NCI-H1694 (cell line): ENCODE results near the gene CAPN9.
"Not testable (repeated sequence)": the region's sequence is repeated elsewhere in the genome, so short reads cannot be mapped to it uniquely, and the experiment has no call there.

Experiments used
- DNase-seq: peaks from one replicate; lab custom pipeline; 2025; lab: John Stamatoyannopoulos, UW

CAPN9 gene, protein sequence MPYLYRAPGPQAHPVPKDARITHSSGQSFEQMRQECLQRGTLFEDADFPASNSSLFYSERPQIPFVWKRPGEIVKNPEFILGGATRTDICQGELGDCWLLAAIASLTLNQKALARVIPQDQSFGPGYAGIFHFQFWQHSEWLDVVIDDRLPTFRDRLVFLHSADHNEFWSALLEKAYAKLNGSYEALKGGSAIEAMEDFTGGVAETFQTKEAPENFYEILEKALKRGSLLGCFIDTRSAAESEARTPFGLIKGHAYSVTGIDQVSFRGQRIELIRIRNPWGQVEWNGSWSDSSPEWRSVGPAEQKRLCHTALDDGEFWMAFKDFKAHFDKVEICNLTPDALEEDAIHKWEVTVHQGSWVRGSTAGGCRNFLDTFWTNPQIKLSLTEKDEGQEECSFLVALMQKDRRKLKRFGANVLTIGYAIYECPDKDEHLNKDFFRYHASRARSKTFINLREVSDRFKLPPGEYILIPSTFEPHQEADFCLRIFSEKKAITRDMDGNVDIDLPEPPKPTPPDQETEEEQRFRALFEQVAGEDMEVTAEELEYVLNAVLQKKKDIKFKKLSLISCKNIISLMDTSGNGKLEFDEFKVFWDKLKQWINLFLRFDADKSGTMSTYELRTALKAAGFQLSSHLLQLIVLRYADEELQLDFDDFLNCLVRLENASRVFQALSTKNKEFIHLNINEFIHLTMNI

DNA sequence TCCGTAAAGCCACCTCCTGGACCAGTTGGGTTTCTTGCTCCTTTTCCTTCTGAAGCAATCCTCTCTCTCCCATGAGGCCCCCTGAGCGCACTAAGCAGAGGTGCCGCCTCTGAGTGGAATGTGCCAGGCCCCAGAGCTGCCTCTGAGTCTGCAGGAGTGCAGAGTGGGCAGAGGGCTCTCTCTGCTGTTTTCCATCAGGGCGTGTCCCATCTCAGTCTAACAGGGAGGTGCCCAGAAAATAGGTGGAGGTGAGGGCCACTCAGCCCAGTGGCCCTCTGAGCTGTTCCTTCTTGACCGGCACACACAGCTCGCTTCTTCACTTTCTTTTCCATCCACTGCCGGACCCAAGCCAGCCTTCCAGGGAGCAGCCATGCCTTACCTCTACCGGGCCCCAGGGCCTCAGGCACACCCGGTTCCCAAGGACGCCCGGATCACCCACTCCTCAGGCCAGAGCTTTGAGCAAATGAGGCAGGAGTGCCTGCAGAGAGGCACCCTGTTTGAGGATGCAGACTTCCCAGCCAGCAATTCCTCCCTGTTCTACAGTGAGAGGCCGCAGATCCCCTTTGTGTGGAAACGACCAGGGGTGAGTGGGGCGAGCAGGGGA lies at the start of gene CAPN9:
TSS of gene CAPN9 (plus strand) at position 262 of the 604 bp plus-strand sequence. CDS start at position 371, 109 bp downstream.
- DNase-seq, result peak; percentile 23

DNA sequence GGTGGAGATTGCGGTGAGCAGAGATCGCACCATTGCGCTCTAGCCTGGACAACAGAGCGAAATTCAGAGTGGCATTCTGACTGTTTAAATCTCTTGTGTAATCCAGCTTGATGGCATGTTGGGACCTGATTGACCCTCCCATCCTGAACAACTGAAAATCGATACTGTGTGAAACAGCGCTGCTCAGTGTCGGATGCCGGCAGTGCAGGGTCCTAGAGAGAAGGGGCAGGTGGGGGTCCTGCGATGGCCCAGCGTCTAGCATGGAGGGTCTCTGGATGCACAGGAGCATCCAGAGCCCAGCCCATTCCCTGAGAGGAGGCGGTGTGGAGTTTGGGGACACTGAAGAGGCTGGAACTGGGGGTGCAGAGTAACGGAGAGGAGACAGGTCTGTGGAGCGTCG lies 49.1 kb upstream of the CAPN9 start:
- DNase-seq, result no peak

DNA sequence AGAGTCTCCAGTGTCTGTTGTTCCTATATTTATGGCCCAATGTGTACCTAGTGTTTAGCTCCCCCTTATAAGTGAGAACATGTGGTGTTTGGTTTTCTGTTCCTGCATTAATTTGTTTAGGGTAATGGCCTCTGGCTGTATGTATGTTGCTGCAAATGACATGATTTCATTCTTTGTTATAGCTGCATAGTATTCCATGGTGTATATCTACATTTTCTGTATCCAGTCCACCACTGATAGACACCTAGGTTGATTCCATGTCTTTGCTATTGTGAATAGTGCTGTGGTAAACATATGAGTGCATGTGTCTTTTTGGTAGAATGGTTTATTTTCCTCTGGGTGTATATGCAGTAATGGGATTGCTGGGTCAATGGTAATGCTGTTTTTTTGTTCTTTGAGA lies 48.2 kb upstream of the CAPN9 start:
- not testable (repeated sequence) for DNase-seq

DNA sequence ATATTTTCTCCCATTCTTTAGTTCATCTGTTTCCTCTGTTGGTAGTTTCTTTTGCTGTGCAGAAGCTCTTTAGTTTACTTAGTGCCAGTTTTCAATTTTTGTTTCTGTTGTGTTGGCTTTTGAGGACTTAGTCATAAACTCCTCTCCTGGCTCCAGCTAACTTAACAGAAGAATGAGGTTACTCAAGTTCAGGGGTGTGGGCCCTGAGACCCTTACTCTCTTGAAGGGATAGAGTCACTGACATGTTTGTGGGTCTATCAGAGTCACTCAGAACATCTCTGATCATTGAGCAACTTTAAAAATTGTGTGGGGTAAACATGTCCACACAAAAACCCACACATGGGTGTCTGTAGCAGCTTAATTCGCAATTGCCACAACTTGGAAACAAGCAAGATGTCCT lies 47.5 kb upstream of the CAPN9 start:
- DNase-seq, result no peak

DNA sequence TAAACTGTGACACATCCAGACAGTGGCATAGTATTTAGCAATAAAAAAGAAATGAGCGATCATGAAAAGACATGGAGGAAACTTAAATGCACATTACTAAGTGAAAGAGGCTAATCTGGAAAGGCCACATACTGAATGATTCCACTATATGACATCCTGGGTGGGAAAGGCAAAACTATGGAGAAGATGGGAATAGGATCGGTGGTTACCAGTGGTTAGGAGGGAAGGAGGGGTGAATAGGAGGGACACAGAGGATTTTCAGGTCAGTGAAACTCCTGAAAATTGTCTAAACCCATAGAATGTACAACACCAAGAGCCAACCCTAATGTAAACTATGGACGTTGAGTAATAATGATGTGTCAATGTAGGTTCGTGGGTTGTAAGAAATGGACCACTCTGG lies 47.1 kb upstream of the CAPN9 start:
- no peak for DNase-seq

DNA sequence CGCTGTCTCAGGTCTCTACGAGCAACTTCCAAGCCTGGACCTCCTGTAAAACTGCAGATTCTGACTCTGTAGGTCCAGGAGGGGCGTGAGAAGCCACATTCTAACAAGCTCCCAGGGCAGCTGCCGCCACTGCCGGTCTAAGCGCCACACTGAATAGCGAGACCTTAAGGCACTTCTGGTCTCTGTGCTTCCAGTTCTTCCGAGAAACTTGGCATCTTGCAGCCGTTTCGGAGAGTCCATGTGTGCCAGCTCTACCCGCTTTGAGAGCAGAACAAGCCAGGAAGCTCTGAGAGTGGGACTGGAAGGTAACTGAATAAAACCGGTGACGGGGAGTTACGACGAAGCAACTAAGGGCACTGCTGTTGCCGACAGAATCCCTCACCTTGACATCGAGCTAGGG lies 45.8 kb upstream of the CAPN9 start:
- DNase-seq, result no peak

DNA sequence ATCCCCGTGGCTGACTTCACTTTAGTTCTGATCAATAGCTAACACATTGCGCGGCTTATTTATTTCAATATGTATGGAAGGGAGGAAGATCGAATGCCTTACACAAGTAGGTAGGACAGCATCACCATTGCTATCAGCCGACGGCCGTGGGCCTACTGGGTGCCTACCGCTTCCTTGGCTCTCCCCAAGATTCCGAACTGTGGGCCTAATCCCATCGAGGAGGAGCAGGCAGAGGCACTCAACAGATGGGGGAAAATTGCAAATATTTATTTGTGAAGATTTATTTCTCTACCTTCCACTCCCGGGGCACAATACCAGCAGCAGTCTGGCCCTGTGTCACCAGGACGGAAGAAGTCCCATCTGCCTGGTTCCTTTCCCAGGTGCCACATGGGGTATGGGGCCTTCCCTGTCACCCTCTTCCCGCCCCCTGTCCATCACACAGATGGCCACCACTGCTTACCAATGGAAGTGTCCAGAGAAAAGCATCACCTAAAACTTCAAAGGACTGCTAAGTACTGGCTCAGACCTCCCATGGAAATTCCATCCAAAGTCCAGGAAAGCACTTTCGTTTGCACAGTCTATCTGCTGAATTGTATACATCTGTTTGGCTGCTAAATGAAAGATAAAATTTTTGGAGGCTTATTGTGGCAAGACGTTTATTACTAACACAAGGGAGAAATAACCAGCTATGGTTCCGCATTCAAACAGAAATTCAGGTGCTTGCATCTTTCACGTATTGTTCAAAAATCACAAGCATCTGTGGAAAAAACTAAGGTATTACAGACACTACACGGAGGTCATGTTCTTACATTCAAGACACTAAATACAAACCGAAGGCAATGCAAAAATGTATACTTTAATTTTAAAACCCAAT lies 45.1 kb upstream of the CAPN9 start:
- no peak for DNase-seq

DNA sequence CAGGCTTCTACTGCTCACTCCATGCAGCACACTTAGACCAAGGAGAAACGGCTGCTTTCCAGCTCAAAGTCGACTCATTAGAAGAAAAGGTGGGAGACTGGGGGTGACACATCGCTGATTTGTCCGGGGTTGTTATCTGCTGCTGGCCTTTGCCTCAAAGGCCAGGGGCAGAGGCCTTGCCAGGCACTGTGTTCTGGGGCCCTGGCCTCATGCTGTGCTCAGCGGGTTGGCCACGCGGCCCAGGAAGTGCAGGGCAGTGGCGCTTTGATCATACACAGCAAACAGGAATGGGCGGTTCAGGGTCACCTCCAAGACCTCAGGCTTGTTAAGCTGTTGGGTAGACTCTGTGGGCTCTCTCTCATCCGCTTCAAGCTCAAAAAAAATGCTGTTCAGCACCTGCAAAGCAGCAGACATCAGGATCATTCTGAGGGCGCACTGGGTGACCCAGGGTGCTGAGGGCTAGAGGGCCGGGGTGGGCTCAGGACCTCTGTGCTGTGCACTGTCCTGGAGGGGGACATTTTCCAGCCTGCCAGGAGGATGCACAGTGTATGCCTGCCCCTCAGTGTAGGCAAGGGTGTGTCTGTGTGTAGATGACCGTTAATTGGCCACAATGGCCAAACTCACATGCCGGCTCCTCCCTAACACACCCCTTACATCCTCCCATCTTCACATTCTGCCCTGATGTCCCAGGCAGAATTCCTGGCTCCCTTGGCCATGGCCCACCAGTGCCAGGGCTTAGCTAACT lies 44.1 kb upstream of the CAPN9 start:
- no peak for DNase-seq

DNA sequence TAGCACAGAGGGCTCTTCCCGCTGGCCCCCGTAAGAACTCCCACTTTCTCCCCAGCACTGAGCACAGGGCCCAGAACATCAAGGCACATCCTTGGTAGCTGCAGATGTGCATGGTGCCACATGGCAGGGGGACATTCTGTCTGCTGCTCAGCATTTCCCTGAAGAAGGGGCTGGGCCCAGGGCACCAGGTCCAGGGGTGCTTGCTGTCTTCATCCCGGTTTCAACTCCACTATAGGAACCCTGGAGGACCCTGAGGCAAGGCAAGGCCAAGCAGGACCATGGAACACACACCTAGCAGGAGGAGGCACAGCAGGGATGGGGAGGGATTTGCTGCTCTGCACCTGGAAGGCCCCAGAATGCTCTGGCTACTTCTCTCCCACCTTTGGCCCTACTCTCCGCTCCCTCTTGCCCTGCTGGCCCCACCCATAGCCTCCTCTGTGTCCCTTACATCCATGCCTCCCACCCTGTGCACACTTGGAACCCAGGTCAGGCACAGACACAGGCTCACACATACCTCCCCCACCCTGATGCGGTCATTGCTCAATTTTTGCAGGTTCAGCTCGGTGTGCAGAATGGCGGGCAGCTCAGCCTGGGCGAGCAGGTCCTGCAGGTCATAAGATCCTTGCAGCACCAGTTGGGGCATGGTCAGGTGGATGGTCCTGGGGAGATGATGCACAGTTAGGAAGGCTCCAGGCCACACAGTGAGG lies 43.4 kb upstream of the CAPN9 start:
- no peak for DNase-seq

DNA sequence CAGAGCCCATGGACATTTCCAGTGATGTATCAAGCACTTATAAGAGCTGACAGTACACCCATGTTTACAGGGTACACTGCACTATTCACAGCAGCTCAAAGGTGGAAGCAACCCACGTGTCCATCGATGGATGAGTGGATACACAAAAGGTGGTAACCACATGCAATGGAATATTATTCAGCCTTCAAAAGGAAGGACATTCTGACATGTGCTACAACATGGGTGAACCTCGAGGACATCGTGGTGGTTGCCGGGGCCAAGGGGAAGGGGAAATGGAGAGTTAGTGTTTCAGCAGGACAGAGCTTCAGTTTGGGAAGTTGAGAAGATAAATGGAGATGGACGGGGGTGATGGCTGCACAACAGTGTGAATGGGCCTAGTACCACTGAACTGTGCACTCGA lies 42.4 kb upstream of the CAPN9 start:
- no peak for DNase-seq

DNA sequence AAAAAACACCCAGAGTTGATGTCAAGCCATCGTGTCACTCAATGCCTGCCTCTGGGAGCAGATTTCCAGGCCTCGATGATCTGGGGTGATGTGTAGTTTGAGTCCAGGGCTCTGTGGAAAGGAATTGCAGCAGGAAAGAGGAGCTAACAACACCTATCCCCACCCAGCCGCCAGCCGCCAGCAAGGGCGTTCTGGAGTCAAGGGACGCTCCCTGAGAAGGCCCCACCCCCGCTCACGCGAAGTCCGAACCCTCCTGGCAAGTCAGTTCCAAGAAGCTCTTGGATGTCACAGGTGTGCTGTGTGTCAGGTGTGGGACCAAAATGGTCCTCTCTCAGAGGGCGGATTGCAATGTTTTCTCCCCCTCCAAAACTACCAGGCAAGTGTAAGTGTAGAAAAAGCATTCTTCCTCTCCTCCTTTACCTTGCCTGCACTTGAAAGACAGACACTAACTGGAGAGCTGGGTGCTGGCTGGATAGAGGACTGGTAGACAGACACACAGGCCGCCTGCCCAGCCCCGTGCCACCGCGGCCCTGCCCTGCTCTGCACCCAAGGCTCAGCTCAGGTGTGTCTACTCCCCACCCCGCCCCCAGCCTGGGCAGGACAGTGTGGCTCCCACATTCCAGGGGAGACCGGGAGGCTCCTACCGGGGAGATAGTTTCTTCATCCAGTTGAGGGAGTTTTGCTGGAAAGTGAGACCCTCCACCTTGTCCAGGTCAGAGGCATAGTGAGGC lies 41.7 kb upstream of the CAPN9 start:
- no peak for DNase-seq

DNA sequence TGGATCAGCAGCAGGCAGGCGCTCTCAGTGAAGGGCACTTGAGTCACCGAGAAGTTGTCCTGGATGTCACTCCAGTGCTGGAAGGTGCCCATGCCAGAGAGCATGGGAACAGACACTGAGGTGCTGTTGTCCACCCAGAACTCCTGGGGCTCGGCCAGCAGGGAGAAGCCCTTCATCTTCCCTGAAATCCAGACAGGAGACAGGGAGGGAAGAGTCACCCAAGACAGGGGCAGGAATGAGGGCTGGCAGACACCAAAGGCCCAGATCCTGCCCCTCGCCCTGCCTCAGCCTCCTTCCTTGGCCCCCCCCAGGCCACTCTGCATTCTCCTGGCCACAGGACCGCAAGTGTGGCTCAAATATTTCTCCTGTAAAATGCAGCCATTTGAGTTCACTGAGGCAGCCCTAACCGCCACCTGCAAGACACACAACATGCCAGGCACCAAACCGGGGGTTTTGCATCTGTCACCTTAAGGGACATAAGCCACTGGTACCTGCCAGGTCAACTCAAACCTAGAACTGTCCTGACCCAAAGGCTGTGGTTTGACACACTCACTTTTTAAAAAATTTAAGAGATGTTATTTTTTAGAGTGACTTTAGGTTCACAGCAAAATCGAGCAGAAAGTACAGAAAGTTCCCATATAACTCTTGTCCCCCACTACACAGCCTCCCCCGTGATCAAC lies 41.0 kb upstream of the CAPN9 start:
- DNase-seq, result no peak

DNA sequence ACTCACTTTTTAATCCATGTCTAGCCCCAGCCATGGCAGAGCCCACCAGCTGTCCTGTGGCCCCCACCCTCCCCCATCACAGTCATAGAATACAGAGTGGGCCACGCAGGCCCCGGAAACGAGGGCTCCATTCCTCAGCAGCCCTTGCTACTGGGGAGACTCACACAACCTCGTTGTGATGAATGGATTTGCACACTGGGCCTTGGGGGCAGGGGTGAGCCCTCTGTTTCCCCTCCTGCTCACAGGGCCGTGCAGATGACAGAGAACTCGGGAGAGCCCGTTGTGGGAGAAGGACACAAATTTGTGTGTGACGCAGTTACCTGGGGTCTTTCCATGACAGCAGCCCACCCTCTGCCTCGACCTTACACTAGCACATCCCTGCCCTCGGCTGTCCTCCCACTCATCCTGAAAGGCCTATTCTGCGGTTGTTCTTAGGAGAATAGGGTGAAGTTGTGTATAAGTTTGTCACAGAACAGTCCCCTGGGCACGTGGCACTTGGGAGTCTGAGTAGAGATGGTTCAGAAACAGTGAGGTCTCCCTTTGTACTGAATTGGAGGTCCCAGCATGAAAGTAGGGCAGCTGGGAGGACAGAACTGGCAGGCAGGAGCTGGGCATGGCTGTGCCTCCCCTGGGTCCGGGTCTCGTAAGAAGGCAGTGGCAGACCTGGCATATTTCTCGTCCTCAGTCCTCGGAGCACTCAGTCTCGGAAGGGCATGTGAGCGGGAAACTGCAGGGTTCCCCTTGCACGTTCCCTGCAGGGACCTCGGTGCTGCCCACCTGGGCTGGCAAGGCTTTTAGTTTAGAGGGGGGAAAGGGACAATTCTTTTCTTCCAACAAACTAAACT lies 40.1 kb upstream of the CAPN9 start:
- no peak for DNase-seq

DNA sequence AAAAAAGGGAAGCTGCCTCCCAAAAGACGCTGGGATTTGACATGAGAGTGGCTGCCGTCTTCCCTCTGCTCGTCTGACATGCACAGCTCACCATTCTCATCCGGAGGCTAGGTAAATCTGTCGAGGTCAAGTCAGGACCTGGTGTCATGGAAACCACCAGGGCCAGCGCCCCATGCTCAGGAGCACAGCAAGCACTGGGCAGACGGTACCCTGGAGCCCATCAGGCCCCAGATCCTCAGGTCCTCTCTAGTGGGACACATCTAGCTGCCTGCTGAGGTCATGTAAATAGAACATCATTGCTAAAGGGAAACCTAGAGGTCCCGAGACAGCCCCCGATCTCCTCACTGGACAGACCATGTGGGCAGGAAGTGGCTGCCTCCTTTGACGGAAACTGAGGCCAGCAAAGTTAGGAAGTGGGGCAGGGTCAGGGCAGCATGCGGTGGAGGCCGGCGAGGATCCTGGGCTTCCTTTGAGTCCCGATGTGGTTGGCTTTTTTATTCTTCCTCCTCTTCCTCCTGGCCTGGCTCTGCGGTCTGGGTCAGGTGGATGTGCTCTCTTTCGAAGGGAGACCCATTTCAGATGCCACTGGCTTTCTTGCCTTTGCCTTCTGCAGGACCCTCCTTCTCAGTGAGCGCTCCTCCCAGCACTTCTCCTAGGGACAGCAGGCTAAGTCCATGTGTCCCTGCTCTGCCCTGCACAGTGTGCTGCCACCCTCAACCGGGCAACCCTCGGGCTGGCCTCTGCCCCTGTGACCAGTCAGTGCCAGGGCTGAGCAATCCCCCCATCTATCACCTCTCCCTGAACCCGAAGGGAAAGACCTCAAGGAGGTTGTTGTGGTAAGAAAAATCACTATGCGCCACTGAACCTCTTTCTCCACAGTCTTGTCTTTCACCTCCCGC lies 39.2 kb upstream of the CAPN9 start:
- DNase-seq, result no peak

DNA sequence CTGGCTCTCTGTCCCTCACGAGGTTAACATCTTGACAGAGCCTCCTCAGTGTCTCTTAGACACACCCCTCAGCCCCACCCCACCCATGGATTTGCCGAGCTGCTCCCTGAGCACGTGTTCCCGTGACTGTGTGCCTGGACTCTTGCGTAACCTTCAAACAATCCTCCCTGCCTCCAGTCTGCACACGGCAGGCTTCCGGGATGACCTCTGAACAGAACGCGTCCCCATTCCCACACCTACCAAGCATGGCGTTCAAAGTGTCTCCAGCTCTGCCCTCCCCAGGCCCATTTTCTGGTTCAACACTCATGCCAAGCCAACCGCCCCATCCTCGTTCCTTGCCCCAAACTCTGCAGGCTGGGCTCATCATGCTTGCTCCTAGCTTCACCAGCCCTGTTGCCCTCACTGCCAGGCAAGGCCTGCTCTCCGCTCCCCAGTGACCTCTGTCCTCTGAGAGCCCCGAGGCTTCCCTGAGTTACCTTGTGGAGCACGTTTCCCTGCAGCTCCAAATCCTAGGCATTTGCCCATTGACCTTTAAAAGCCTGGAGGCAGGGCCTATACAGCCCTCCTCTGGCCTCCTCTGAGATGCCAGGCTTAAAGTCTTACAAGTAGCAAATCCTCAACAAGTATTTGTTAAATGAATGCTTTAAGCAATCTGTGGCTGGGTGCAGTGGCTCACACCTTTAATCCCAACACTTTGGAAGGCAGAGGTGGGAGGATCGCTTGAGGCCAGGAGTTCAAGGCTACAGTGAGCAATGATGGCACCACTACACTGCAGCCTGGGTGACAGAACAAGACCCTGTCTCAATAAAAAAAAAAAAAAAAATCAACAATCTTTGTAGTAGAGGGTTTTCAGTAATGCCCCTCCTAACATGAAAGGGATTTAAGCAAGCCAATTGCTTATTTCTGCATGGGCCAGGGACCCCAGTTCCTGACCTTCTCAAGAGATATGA lies 38.3 kb upstream of the CAPN9 start:
- no peak for DNase-seq
